K562 (cell line): ENCODE results near the gene SHB. TPM values are rescaled to one million over a fixed set of nuclear protein-coding genes. Genes with fewer than 3 reads are reported as not detected.

ENCODE experiments used
- CBX3 ChIP-seq, 2 experiments: IDR thresholded peaks; 1 replicate in 1 of 2; 2 replicates in 1 of 2; pipeline ENCODE4 v1.6.1; 2012; ENCODE audit warnings: inconsistent platforms in 2 of 2, low read length in 2 of 2, borderline replicate concordance in 1 of 2, control low read depth in 1 of 2
- CHD1 ChIP-seq: fragments of 200-600 bp; sonication (generic); IDR thresholded peaks from one replicate; pipeline ENCODE4 v1.6.1; 2012; ENCODE audit warnings: mild to moderate bottlenecking, moderate library complexity, low read length, inconsistent platforms
- DMBX1 ChIP-seq: fragments of 250-450 bp; sonication (Bioruptor Pico); IDR thresholded peaks from 2 replicates; pipeline ENCODE4 v1.8.0; 2022; ENCODE audit warnings: inconsistent platforms, mild to moderate bottlenecking, moderate library complexity, borderline replicate concordance
- HDAC8 ChIP-seq: fragments of 450-650 bp; IDR thresholded peaks from 2 replicates; pipeline ENCODE4 v1.6.1; 2016; ENCODE audit warnings: mild to moderate bottlenecking, missing genetic modification characterization, moderate library complexity, missing compliant biosample characterization
- IFI16 ChIP-seq: fragments of 250-450 bp; sonication (Bioruptor Pico); IDR thresholded peaks from 2 replicates; pipeline ENCODE4 v2.1.2; 2022; ENCODE audit warnings: mild to moderate bottlenecking, inconsistent platforms
- MBD2 ChIP-seq: sonication (generic); IDR thresholded peaks from 2 replicates; pipeline ENCODE4 v1.6.1; 2016; ENCODE audit warnings: low read depth, borderline replicate concordance
- MED1 ChIP-seq: sonication (generic); formaldehyde crosslinking; IDR thresholded peaks from 2 replicates; pipeline ENCODE4 v1.8.1; 2023; ENCODE audit warnings: missing genetic modification reagents, borderline replicate concordance
- NEUROD1 ChIP-seq: fragments of 150-350 bp; IDR thresholded peaks from 2 replicates; pipeline ENCODE4 v1.6.1; 2014; ENCODE audit warnings: borderline replicate concordance, low read length, low read depth; ENCODE audit not compliant: partially characterized antibody
- PTTG1 ChIP-seq: fragments of 450-650 bp; IDR thresholded peaks from 2 replicates; pipeline ENCODE4 v1.6.1; 2016; ENCODE audit warnings: low read depth, mild to moderate bottlenecking, missing genetic modification characterization, missing compliant biosample characterization
- RBM14 ChIP-seq: fragments of 200-400 bp; formaldehyde crosslinking; IDR thresholded peaks from 2 replicates; pipeline ENCODE4 v1.6.1; 2018; ENCODE audit warnings: low read depth, mild to moderate bottlenecking, low read length, moderate library complexity, borderline replicate concordance; ENCODE audit not compliant: insufficient read depth
- SMAD4 ChIP-seq: fragments of 250-450 bp; sonication (Bioruptor Pico); conservative IDR thresholded peaks from 2 replicates; pipeline ENCODE4 v1.8.0; 2021; ENCODE audit warnings: inconsistent platforms, mild to moderate bottlenecking, moderate library complexity
- TCF3 ChIP-seq: sonication (generic); formaldehyde crosslinking; IDR thresholded peaks from 2 replicates; pipeline ENCODE4 v1.4.0; 2020; ENCODE audit warnings: mild to moderate bottlenecking, missing genetic modification reagents
- polyA plus RNA-seq, 8 experiments: library from polyadenylated mRNA; depleted of rRNA in 4 of 8; stranded (reverse) in 5 of 8; unstranded in 3 of 8; fragments of >200 nt; fragmentation: Nextera tagmentation in 2 of 8; fragmentation: Illumina TruSeq in 1 of 8; extraction: Ambion mirVana in 2 of 8; extraction: Trizol in 1 of 8; gene quantifications; 2 replicates each; pipeline versions ENCODE4 v1.2.1 to v1.2.3, GENCODE V29; 2011 to 2014; ENCODE audit warnings: inconsistent platforms in 1 of 8, missing spikeins in 1 of 8
- total RNA-seq, 7 experiments: library from RNA; depleted of rRNA in 6 of 7; stranded (reverse); fragments of >200 nt in 6 of 7; fragmentation: Illumina TruSeq in 2 of 7; extraction: Trizol in 2 of 7; gene quantifications; 2 replicates each; pipeline versions ENCODE4 v1.2.1 to v1.2.3, GENCODE V29; 2011 to 2021; ENCODE audit warnings: low replicate concordance in 1 of 7
- TF ChIP-seq, protein P1 (sequence below): IDR thresholded peaks from 2 replicates; pipeline ENCODE4 v1.6.1; 2014; ENCODE audit warnings: antibody characterized with exemption
- TF ChIP-seq, protein P2 (sequence below): fragments of 450-650 bp; IDR thresholded peaks from 2 replicates; pipeline ENCODE4 v1.6.1; 2016; ENCODE audit warnings: low read depth
- TF ChIP-seq, protein P3 (sequence below): sonication (generic); formaldehyde crosslinking; IDR thresholded peaks from 2 replicates; pipeline ENCODE4 v1.8.0; 2022; ENCODE audit warnings: mild to moderate bottlenecking, missing genetic modification reagents

The SHB gene
- total and polyA plus RNA-seq, 9 of the 15 experiments (the other 6 are each of a cell fraction or from before 2014, with no cell fraction given) = 0.78 to 16.0 (median 5.3) TPM

DNA sequence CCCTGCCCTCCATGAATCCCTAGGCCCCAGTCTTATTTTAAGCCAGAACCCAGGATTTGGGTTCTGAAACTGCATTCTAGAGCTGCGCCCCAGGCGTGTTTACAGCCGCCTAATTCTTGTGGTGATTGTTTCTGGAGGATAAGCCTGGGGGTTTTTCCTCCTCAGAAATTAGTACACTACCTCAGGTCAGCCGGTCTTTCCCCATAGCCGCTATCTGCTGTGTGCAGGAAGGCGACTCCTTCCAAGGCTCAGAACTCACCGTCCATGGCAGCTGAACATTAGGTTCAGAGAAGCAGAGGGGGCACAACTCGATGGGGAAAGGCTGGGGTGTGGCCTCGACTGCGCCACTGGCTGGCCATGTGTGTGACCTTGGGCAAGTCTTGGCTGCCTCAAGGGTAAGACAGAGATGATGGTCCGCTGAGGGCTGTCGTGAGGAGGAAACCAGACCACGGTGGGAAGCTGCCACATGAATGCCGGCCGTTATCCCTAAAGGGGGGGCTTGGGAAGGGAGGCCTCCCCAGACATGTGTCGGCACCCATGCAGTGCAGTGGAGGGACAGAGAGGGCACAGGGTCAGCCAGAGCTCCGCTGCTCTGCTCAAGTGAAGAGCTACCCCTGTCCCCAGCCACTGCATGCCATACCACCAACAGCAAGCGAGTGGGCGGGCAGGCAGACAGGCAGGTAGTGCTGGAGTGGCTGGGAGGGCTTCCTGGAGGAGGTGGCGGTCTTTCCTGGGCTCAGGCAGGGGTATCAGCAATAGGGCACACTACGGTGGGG is 28.9 kb downstream of the SHB start (continued):
- TF ChIP-seq IFI16 (CRISPR knock-in tag) (0 out of 2 replicates have a peak, but pooled peaks have one; percentile 53), RBM14 (no peak), DMBX1 (CRISPR knock-in tag) (no peak), TCF3 (CRISPR knock-in tag) (peak; percentile 93), HDAC8 (tag) (no peak), MBD2 (peak; percentile 57; the same call in 1 of the 2 replicates), MED1 (CRISPR knock-in tag) (no peak), CBX3 (IDR thresholded peaks at IDR 0.05; ENCODE audit: borderline replicate concordance in 1 of 2, low read length in 2 of 2) (no peak), PTTG1 (tag) (no peak), SMAD4 (CRISPR knock-in tag) (no peak; the same call in none of the 2 replicates), NEUROD1 (no peak), CHD1 (no peak)
- TF ChIP-seq, protein P1, sequence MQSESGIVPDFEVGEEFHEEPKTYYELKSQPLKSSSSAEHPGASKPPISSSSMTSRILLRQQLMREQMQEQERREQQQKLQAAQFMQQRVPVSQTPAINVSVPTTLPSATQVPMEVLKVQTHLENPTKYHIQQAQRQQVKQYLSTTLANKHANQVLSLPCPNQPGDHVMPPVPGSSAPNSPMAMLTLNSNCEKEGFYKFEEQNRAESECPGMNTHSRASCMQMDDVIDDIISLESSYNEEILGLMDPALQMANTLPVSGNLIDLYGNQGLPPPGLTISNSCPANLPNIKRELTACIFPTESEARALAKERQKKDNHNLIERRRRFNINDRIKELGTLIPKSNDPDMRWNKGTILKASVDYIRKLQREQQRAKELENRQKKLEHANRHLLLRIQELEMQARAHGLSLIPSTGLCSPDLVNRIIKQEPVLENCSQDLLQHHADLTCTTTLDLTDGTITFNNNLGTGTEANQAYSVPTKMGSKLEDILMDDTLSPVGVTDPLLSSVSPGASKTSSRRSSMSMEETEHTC = 0 out of 2 replicates have a peak, but pooled peaks have one; percentile 13
- TF ChIP-seq, protein P2, sequence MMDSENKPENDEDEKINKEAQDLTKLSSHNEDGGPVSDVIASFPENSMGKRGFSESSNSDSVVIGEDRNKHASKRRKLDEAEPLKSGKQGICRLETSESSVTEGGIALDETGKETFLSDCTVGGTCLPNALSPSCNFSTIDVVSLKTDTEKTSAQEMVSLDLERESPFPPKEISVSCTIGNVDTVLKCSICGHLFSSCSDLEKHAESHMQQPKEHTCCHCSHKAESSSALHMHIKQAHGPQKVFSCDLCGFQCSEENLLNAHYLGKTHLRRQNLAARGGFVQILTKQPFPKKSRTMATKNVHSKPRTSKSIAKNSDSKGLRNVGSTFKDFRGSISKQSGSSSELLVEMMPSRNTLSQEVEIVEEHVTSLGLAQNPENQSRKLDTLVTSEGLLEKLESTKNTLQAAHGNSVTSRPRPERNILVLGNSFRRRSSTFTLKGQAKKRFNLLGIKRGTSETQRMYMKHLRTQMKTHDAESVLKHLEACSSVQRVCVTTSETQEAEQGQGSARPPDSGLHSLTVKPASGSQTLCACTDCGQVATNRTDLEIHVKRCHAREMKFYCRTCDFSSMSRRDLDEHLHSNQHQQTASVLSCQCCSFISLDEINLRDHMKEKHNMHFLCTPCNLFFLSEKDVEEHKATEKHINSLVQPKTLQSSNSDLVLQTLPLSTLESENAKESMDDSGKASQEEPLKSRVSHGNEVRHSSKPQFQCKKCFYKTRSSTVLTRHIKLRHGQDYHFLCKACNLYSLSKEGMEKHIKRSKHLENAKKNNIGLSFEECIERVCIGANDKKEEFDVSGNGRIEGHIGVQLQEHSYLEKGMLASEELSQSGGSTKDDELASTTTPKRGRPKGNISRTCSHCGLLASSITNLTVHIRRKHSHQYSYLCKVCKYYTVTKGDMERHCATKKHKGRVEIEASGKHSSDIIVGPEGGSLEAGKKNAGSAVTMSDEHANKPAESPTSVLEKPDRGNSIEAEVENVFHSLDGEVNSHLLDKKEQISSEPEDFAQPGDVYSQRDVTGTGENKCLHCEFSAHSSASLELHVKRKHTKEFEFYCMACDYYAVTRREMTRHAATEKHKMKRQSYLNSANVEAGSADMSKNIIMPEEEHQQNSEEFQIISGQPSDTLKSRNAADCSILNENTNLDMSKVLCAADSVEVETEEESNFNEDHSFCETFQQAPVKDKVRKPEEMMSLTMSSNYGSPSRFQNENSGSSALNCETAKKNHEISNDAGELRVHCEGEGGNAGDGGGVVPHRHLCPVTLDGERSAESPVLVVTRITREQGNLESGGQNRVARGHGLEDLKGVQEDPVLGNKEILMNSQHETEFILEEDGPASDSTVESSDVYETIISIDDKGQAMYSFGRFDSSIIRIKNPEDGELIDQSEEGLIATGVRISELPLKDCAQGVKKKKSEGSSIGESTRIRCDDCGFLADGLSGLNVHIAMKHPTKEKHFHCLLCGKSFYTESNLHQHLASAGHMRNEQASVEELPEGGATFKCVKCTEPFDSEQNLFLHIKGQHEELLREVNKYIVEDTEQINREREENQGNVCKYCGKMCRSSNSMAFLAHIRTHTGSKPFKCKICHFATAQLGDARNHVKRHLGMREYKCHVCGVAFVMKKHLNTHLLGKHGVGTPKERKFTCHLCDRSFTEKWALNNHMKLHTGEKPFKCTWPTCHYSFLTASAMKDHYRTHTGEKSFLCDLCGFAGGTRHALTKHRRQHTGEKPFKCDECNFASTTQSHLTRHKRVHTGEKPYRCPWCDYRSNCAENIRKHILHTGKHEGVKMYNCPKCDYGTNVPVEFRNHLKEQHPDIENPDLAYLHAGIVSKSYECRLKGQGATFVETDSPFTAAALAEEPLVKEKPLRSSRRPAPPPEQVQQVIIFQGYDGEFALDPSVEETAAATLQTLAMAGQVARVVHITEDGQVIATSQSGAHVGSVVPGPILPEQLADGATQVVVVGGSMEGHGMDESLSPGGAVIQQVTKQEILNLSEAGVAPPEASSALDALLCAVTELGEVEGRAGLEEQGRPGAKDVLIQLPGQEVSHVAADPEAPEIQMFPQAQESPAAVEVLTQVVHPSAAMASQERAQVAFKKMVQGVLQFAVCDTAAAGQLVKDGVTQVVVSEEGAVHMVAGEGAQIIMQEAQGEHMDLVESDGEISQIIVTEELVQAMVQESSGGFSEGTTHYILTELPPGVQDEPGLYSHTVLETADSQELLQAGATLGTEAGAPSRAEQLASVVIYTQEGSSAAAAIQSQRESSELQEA = no peak
- TF ChIP-seq, protein P3, sequence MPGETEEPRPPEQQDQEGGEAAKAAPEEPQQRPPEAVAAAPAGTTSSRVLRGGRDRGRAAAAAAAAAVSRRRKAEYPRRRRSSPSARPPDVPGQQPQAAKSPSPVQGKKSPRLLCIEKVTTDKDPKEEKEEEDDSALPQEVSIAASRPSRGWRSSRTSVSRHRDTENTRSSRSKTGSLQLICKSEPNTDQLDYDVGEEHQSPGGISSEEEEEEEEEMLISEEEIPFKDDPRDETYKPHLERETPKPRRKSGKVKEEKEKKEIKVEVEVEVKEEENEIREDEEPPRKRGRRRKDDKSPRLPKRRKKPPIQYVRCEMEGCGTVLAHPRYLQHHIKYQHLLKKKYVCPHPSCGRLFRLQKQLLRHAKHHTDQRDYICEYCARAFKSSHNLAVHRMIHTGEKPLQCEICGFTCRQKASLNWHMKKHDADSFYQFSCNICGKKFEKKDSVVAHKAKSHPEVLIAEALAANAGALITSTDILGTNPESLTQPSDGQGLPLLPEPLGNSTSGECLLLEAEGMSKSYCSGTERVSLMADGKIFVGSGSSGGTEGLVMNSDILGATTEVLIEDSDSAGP (CRISPR knock-in tag) = no peak
